Panc1 (cell line): Measurements from ENCODE around the gene TRDMT1. TPM values are rescaled to one million over a fixed set of nuclear protein-coding genes. Genes with fewer than 3 reads are reported as not detected.

Source experiments
- ATAC-seq: fragments of 200-7000 bp; cut with Tn5 transposase; 2 replicates; pipeline ENCODE4 v1.9.1; 2020; ENCODE audit warnings: mild to moderate bottlenecking, moderate library complexity
- BruUV-seq: library from RNA; stranded (reverse); fragments of 400-500 nt; replicated peaks from 2 replicates; lab custom pipeline; 2021; lab: Mats Ljungman, UMichigan
- CTCF ChIA-PET: fragments of 300-600 bp; sonication (Branson Sonifier 250); formaldehyde crosslinking; loops from one replicate; lab custom pipeline; 2022; ENCODE audit warnings: antibody characterized with exemption; lab: Charles Lee
- POLR2A ChIA-PET: fragments of 300-600 bp; sonication (Branson Sonifier 250); formaldehyde crosslinking; loops from one replicate; lab custom pipeline; 2022; ENCODE audit warnings: antibody characterized with exemption; lab: Charles Lee
- DNase-seq: peaks from one replicate; pipeline ENCODE4 v3.0.0-alpha.2; 2010; ENCODE audit warnings: low read depth, low spot score
- H3K27ac ChIP-seq: 2 replicates; pipeline ENCODE4 v1.5.1; 2011; ENCODE audit warnings: mild to moderate bottlenecking, low read length, inconsistent platforms
- H3K27me3 ChIP-seq: fragments of 200-500 bp; sonication (Bioruptor generic); 2 replicates; pipeline ENCODE4 v1.6.0; 2014; ENCODE audit warnings: low read length, inconsistent platforms; ENCODE audit not compliant: control insufficient read depth, insufficient read depth
- H3K36me3 ChIP-seq: fragments of 200-500 bp; sonication (Bioruptor generic); 2 replicates; pipeline ENCODE4 v1.5.1; 2014; ENCODE audit warnings: inconsistent platforms, mild to moderate bottlenecking, low read length, moderate library complexity; ENCODE audit not compliant: control insufficient read depth, insufficient read depth
- H3K4me1 ChIP-seq: 2 replicates; pipeline ENCODE4 v1.5.1; 2011; ENCODE audit warnings: inconsistent platforms, mild to moderate bottlenecking, low read length, moderate library complexity; ENCODE audit not compliant: control insufficient read depth, insufficient read depth
- H3K4me3 ChIP-seq, 2 experiments: 2 replicates each; pipeline ENCODE4 v1.5.1; 2011 to 2012; ENCODE audit warnings: low read depth in 2 of 2, low read length in 2 of 2, mild to moderate bottlenecking in 2 of 2, inconsistent platforms in 1 of 2, moderate library complexity in 1 of 2
- H3K9me3 ChIP-seq: fragments of 200-500 bp; sonication (Bioruptor generic); 2 replicates; pipeline ENCODE4 v1.5.1; 2014; ENCODE audit warnings: low read depth, mild to moderate bottlenecking, inconsistent platforms, low read length, moderate library complexity; ENCODE audit not compliant: control insufficient read depth, insufficient read depth
- POLR2AphosphoS5 ChIP-seq: IDR thresholded peaks from 2 replicates; pipeline ENCODE4 v1.6.1; 2012; ENCODE audit warnings: mild to moderate bottlenecking, low read depth, low read length, moderate library complexity
- SIN3A ChIP-seq: IDR thresholded peaks from 2 replicates; pipeline ENCODE4 v1.6.1; 2012; ENCODE audit warnings: low read depth, mild to moderate bottlenecking, low read length, moderate library complexity, borderline replicate concordance; ENCODE audit not compliant: insufficient read depth
- TCF7L2 ChIP-seq: IDR thresholded peaks from 2 replicates; pipeline ENCODE4 v1.6.1; 2011; ENCODE audit warnings: mild to moderate bottlenecking, low read depth, low read length, inconsistent platforms
- in situ Hi-C: cut with HindIII; loops from 2 replicates; pipeline ENCODE4 v1.10.0; 2016; ENCODE audit warnings: low sequenced_read_pairs, low pct_unique_long_range_greater_than_20kb
- intact Hi-C: fragments of 100-400 bp; cut with micrococcal nuclease; formaldehyde crosslinking; loops from one replicate; pipeline ENCODE4 v1.10.0; 2022; ENCODE audit not compliant: unreplicated experiment
- total RNA-seq: library from RNA; stranded (reverse); gene quantifications from one replicate; pipeline ENCODE4 v1.2.1, GENCODE V29; 2021; ENCODE audit not compliant: unreplicated experiment
- TF ChIP-seq, protein P1 (sequence below): fragments of 450-650 bp; IDR thresholded peaks from 2 replicates; pipeline ENCODE4 v1.5.1; 2017; ENCODE audit warnings: mild to moderate bottlenecking
- TF ChIP-seq, protein P2 (sequence below), 2 experiments: IDR thresholded peaks; 2 replicates each; pipeline ENCODE4 v1.6.1; 2011 to 2012; ENCODE audit warnings: low read depth in 2 of 2, control low read depth in 1 of 2, low read length in 1 of 2, mild to moderate bottlenecking in 1 of 2, moderate library complexity in 1 of 2; ENCODE audit not compliant: insufficient read depth in 1 of 2

The TRDMT1 gene
- total RNA-seq, 1 experiment from 2014 or later: 7.6 TPM

DNA sequence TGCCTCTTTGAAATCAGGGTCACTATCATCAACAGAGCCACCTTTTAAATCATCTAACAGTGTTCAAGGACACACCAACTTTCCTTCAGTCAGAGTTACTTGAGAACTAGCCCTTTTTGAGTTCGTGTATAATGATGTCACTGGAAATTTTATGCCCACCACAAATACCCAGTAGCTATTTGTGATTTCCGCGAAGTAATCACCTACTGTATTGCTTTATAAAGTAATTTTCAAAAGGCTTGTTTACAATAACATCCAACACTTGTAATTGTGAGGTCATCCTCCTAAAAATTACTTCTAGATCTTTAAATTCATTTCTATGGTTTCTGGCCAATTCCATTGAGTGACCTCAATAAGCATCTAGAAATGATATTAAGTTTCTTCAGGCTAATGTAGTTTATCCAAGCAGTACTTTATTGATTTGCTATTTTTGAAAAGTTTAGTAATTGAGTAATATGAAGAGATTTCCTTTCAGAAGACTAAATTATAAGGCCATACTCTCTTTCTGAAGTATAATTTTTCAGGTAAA lies 12.8 kb downstream of the TRDMT1 start:
- peaks cover 18% of the 10 kb centered on the region for H3K4me1 ChIP-seq
- no peaks in the 10 kb centered on the region for H3K27me3 ChIP-seq
- H3K36me3 ChIP-seq: no peaks in the 10 kb centered on the region
- peak overlapping the region; percentile 84 for H3K27ac ChIP-seq
- no peak for ATAC-seq
- in situ Hi-C loops: no loop called here
- no TSS peak for BruUV-seq
- TF ChIP-seq POLR2AphosphoS5: no peak
- TF ChIP-seq TCF7L2: no peak
- TF ChIP-seq, protein P1, sequence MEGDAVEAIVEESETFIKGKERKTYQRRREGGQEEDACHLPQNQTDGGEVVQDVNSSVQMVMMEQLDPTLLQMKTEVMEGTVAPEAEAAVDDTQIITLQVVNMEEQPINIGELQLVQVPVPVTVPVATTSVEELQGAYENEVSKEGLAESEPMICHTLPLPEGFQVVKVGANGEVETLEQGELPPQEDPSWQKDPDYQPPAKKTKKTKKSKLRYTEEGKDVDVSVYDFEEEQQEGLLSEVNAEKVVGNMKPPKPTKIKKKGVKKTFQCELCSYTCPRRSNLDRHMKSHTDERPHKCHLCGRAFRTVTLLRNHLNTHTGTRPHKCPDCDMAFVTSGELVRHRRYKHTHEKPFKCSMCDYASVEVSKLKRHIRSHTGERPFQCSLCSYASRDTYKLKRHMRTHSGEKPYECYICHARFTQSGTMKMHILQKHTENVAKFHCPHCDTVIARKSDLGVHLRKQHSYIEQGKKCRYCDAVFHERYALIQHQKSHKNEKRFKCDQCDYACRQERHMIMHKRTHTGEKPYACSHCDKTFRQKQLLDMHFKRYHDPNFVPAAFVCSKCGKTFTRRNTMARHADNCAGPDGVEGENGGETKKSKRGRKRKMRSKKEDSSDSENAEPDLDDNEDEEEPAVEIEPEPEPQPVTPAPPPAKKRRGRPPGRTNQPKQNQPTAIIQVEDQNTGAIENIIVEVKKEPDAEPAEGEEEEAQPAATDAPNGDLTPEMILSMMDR: no peak
- no peak for TF ChIP-seq SIN3A
- TF ChIP-seq, protein P2, sequence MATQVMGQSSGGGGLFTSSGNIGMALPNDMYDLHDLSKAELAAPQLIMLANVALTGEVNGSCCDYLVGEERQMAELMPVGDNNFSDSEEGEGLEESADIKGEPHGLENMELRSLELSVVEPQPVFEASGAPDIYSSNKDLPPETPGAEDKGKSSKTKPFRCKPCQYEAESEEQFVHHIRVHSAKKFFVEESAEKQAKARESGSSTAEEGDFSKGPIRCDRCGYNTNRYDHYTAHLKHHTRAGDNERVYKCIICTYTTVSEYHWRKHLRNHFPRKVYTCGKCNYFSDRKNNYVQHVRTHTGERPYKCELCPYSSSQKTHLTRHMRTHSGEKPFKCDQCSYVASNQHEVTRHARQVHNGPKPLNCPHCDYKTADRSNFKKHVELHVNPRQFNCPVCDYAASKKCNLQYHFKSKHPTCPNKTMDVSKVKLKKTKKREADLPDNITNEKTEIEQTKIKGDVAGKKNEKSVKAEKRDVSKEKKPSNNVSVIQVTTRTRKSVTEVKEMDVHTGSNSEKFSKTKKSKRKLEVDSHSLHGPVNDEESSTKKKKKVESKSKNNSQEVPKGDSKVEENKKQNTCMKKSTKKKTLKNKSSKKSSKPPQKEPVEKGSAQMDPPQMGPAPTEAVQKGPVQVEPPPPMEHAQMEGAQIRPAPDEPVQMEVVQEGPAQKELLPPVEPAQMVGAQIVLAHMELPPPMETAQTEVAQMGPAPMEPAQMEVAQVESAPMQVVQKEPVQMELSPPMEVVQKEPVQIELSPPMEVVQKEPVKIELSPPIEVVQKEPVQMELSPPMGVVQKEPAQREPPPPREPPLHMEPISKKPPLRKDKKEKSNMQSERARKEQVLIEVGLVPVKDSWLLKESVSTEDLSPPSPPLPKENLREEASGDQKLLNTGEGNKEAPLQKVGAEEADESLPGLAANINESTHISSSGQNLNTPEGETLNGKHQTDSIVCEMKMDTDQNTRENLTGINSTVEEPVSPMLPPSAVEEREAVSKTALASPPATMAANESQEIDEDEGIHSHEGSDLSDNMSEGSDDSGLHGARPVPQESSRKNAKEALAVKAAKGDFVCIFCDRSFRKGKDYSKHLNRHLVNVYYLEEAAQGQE (IDR thresholded peaks at IDR 0.05; ENCODE audit: insufficient read depth in 1 of 2, low read depth in 2 of 2, low read length in 1 of 2): no peak
- H3K9me3 ChIP-seq: no peaks in the 10 kb centered on the region
- ChIA-PET POLR2A (no interaction called here), CTCF (no interaction called here)
- H3K4me3 ChIP-seq: no peak overlapping the region
- intact Hi-C loops: no loop called here
- DNase-seq: no peak

DNA sequence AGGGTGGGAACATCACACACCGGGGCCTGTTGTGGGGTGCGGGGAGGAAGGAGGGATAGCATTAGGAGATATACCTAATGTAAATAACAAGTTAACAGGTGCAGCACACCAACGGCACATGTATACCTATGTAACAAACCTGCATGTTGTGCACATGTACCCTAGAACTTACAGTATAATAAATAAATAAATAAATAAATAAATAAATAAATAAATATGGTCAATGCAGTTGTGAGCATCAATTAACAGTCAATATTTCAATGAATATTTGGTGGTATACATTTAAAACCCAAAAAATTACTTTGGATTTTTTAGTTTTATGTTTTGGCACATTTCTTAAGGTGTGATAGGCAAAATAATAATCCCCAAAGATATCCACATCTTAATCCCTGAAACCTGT lies 15.6 kb downstream of the TRDMT1 start:
- peak overlapping the region; percentile 59; the same call in 1 of the 2 replicates for H3K27ac ChIP-seq
- ChIA-PET CTCF (no interaction called here), POLR2A (no interaction called here)
- DNase-seq (no peak), ATAC-seq (no peak)
- intact Hi-C loops: no loop called here
- TF ChIP-seq POLR2AphosphoS5: no peak
- TF ChIP-seq, protein P1: no peak
- TF ChIP-seq TCF7L2: no peak
- no peak for TF ChIP-seq SIN3A
- TF ChIP-seq, protein P2 (IDR thresholded peaks at IDR 0.05; ENCODE audit: insufficient read depth in 1 of 2, low read depth in 2 of 2, low read length in 1 of 2): no peak
- BruUV-seq: no TSS peak
- H3K4me3 ChIP-seq: no peak overlapping the region
- no peaks in the 10 kb centered on the region for H3K36me3 ChIP-seq
- in situ Hi-C loops: no loop called here
- H3K4me1 ChIP-seq: peaks cover 22% of the 10 kb centered on the region
- H3K9me3 ChIP-seq: no peaks in the 10 kb centered on the region
- no peaks in the 10 kb centered on the region for H3K27me3 ChIP-seq
